GM23338 (cell line): ENCODE data around the gene YPEL3. TPM values are rescaled to one million over a fixed set of nuclear protein-coding genes. Genes with fewer than 3 reads are reported as not detected.

ENCODE experiments used
- ATAC-seq: fragments of 200-7000 bp; cut with Tn5 transposase; 3 replicates; pipeline ENCODE4 v1.9.1; 2020
- DNase-seq: peaks from one replicate; pipeline ENCODE4 v3.0.0-alpha.2; 2015; ENCODE audit warnings: low spot score
- H2AFZ ChIP-seq: fragments of 200-600 bp; sonication (generic); 2 replicates; pipeline ENCODE4 v1.8.0; 2016; ENCODE audit warnings: antibody characterized with exemption, mild to moderate bottlenecking, moderate library complexity
- H3F3A ChIP-seq: fragments of 200-600 bp; sonication (generic); replicated peaks from 2 replicates; pipeline ENCODE4 v1.8.0; 2017; ENCODE audit warnings: antibody characterized with exemption, mixed run types, low read depth
- H3K27ac ChIP-seq: fragments of 200-600 bp; sonication (generic); 2 replicates; pipeline ENCODE4 v1.6.1; 2016; ENCODE audit warnings: low read depth
- H3K27me3 ChIP-seq: fragments of 200-600 bp; sonication (generic); 2 replicates; pipeline ENCODE4 v1.8.0; 2016; ENCODE audit warnings: mild to moderate bottlenecking, mixed run types, moderate library complexity; ENCODE audit not compliant: insufficient read depth
- H3K36me3 ChIP-seq: fragments of 200-600 bp; sonication (generic); 2 replicates; pipeline ENCODE4 v1.8.0; 2016; ENCODE audit warnings: mild to moderate bottlenecking; ENCODE audit not compliant: insufficient read depth
- H3K4me1 ChIP-seq: fragments of 200-600 bp; sonication (generic); 2 replicates; pipeline ENCODE4 v1.8.0; 2016; ENCODE audit warnings: mild to moderate bottlenecking, moderate library complexity; ENCODE audit not compliant: insufficient read depth
- H3K4me2 ChIP-seq: fragments of 200-600 bp; sonication (generic); 2 replicates; pipeline ENCODE4 v1.7.1; 2017; ENCODE audit warnings: mixed run types
- H3K4me3 ChIP-seq: fragments of 200-600 bp; sonication (generic); 2 replicates; pipeline ENCODE4 v1.6.1; 2016; ENCODE audit warnings: mixed run types
- H3K79me2 ChIP-seq: fragments of 200-600 bp; sonication (generic); replicated peaks from 2 replicates; pipeline ENCODE4 v1.8.0; 2017; ENCODE audit warnings: mild to moderate bottlenecking; ENCODE audit not compliant: insufficient read depth
- H3K9me2 ChIP-seq: fragments of 200-600 bp; sonication (generic); 2 replicates; pipeline ENCODE4 v1.8.0; 2017; ENCODE audit not compliant: insufficient read depth
- H4K20me1 ChIP-seq: fragments of 200-600 bp; sonication (generic); replicated peaks from 2 replicates; pipeline ENCODE4 v1.8.0; 2017; ENCODE audit warnings: mild to moderate bottlenecking; ENCODE audit not compliant: insufficient read depth
- H3K27ac Mint-ChIP-seq: 2 replicates; pipeline ENCODE4 v1.8.0; 2020; ENCODE audit warnings: inconsistent platforms, mild to moderate bottlenecking, moderate library complexity, mixed read lengths
- H3K27me3 Mint-ChIP-seq: 3 replicates; pipeline ENCODE4 v1.8.0; 2022; ENCODE audit warnings: low read depth, mild to moderate bottlenecking, moderate library complexity, mixed read lengths, inconsistent platforms; ENCODE audit not compliant: insufficient read depth, poor library complexity
- H3K36me3 Mint-ChIP-seq: 3 replicates; pipeline ENCODE4 v1.8.0; 2021; ENCODE audit warnings: low read depth, mild to moderate bottlenecking, inconsistent platforms, moderate library complexity, mixed read lengths
- H3K4me1 Mint-ChIP-seq: 3 replicates; pipeline ENCODE4 v1.8.0; 2020; ENCODE audit warnings: mild to moderate bottlenecking, inconsistent platforms, mixed read lengths
- H3K4me3 Mint-ChIP-seq: 3 replicates; pipeline ENCODE4 v1.8.0; 2021; ENCODE audit warnings: moderate library complexity, mild to moderate bottlenecking, inconsistent platforms, mixed read lengths
- H3K9me3 Mint-ChIP-seq: 3 replicates; pipeline ENCODE4 v1.8.0; 2020; ENCODE audit warnings: moderate library complexity, mild to moderate bottlenecking, inconsistent platforms, mixed read lengths
- CREB1 ChIP-seq: fragments of 250-450 bp; sonication (Bioruptor Pico); IDR thresholded peaks from 2 replicates; pipeline ENCODE4 v1.5.0; 2020; ENCODE audit warnings: low read depth, mild to moderate bottlenecking, moderate library complexity
- EZH2 ChIP-seq: fragments of 200-600 bp; sonication (generic); IDR thresholded peaks from one replicate; pipeline ENCODE4 v1.8.0; 2017; ENCODE audit warnings: antibody characterized with exemption, mild to moderate bottlenecking, low read depth; ENCODE audit not compliant: unreplicated experiment
- EZH2phosphoT487 ChIP-seq: fragments of 200-600 bp; sonication (generic); IDR thresholded peaks from one replicate; pipeline ENCODE4 v1.8.1; 2018; ENCODE audit warnings: antibody characterized with exemption; ENCODE audit not compliant: unreplicated experiment
- JUNB ChIP-seq: IDR thresholded peaks from one replicate; pipeline ENCODE4 v1.6.1; 2016; ENCODE audit warnings: antibody characterized with exemption; ENCODE audit not compliant: unreplicated experiment
- POLR2AphosphoS5 ChIP-seq: IDR thresholded peaks from 2 replicates; pipeline ENCODE4 v1.6.1; 2016; ENCODE audit warnings: antibody characterized with exemption, low read depth
- STAT1 ChIP-seq: IDR thresholded peaks from one replicate; pipeline ENCODE4 v1.6.1; 2016; ENCODE audit warnings: antibody characterized with exemption; ENCODE audit not compliant: unreplicated experiment
- polyA plus RNA-seq: library from polyadenylated mRNA; unstranded; fragments of >200 nt; fragmentation: Nextera tagmentation; extraction: Ambion mirVana; gene quantifications from 2 replicates; pipeline ENCODE4 v1.2.1, GENCODE V29; 2016
- total RNA-seq: library from RNA; depleted of rRNA; stranded (reverse); fragments of >200 nt; shearing (Covaris generic); gene quantifications from 2 replicates; pipeline ENCODE4 v1.2.3, GENCODE V29; 2014
- TF ChIP-seq, protein P1 (sequence below), 2 experiments: fragments of 200-600 bp in 1 of 2; sonication (generic) in 1 of 2; conservative IDR thresholded peaks; 2 replicates each; pipeline versions ENCODE4 v1.5.1 to v1.6.1; 2016 to 2017; ENCODE audit warnings: antibody characterized with exemption in 2 of 2, low read depth in 2 of 2, mild to moderate bottlenecking in 2 of 2, moderate library complexity in 1 of 2
- TF ChIP-seq, protein P2 (sequence below): IDR thresholded peaks from 2 replicates; pipeline ENCODE4 v1.6.1; 2016; ENCODE audit warnings: antibody characterized with exemption

YPEL3 gene
- total and polyA plus RNA-seq, 2 experiments from 2014 or later = 27.8 to 86.1 TPM

- TF ChIP-seq, protein P1, sequence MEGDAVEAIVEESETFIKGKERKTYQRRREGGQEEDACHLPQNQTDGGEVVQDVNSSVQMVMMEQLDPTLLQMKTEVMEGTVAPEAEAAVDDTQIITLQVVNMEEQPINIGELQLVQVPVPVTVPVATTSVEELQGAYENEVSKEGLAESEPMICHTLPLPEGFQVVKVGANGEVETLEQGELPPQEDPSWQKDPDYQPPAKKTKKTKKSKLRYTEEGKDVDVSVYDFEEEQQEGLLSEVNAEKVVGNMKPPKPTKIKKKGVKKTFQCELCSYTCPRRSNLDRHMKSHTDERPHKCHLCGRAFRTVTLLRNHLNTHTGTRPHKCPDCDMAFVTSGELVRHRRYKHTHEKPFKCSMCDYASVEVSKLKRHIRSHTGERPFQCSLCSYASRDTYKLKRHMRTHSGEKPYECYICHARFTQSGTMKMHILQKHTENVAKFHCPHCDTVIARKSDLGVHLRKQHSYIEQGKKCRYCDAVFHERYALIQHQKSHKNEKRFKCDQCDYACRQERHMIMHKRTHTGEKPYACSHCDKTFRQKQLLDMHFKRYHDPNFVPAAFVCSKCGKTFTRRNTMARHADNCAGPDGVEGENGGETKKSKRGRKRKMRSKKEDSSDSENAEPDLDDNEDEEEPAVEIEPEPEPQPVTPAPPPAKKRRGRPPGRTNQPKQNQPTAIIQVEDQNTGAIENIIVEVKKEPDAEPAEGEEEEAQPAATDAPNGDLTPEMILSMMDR (conservative IDR thresholded peaks at IDR 0.05; ENCODE audit: low read depth in 2 of 2) = no peak
- TF ChIP-seq JUNB = no peak
- no peak for TF ChIP-seq EZH2
Observed at GRCh38 chr16:30068333-30068732, 27.7 kb downstream of the YPEL3 start (continued).

GRCh38 chr16:30067584-30067916 lies 28.5 kb downstream of the YPEL3 start:
- Histone ChIP-seq H3K27ac (peak overlapping the region; percentile 55; the same call in 1 of the 2 replicates), H3F3A (peaks cover 68% of the 10 kb centered on the region), H3K36me3 (peaks cover 33% of the 10 kb centered on the region), H4K20me1 (peaks cover 42% of the 10 kb centered on the region), H3K9me2 (no peaks in the 10 kb centered on the region), H3K4me2 (peak overlapping the region; percentile 99; the same call in 1 of the 2 replicates), H3K4me1 (peaks cover 11% of the 10 kb centered on the region), H3K79me2 (peaks cover 36% of the 10 kb centered on the region), H3K4me3 (peak overlapping the region; percentile 97; the same call in 1 of the 2 replicates), H2AFZ (no peak overlapping the region), H3K27me3 (no peaks in the 10 kb centered on the region)
- DNase-seq (no peak), ATAC-seq (no peak)
- peaks cover 62% of the 10 kb centered on the region for H3K36me3 Mint-ChIP-seq
- TF ChIP-seq EZH2 = no peak
- TF ChIP-seq POLR2AphosphoS5 = no peak
- no peak for TF ChIP-seq CREB1 (CRISPR knock-in tag)
- TF ChIP-seq, protein P1 (conservative IDR thresholded peaks at IDR 0.05; ENCODE audit: low read depth in 2 of 2) = no peak
- TF ChIP-seq EZH2phosphoT487 = no peak
- TF ChIP-seq STAT1 = no peak
- TF ChIP-seq, protein P2, sequence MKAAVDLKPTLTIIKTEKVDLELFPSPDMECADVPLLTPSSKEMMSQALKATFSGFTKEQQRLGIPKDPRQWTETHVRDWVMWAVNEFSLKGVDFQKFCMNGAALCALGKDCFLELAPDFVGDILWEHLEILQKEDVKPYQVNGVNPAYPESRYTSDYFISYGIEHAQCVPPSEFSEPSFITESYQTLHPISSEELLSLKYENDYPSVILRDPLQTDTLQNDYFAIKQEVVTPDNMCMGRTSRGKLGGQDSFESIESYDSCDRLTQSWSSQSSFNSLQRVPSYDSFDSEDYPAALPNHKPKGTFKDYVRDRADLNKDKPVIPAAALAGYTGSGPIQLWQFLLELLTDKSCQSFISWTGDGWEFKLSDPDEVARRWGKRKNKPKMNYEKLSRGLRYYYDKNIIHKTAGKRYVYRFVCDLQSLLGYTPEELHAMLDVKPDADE = no peak
- H3K4me1 Mint-ChIP-seq = peaks cover 18% of the 10 kb centered on the region
- no peak overlapping the region; the same call in 1 of the 2 replicates for H3K27ac Mint-ChIP-seq
- H3K4me3 Mint-ChIP-seq = peak overlapping the region; percentile 96
- no peaks in the 10 kb centered on the region for H3K9me3 Mint-ChIP-seq
- peaks cover 23% of the 10 kb centered on the region for H3K27me3 Mint-ChIP-seq
